Endothelial cell (in vitro differentiated cells): ENCODE measurements around the gene TTC33. TPM values are rescaled to one million over a fixed set of nuclear protein-coding genes. Genes with fewer than 3 reads are reported as not detected.

Experiments used
- DNase-seq: peaks from one replicate; pipeline ENCODE4 v3.0.0; 2021; ENCODE audit warnings: low spot score
- H3K27ac Mint-ChIP-seq: one replicate; pipeline ENCODE4 v1.8.0; 2021; ENCODE audit warnings: mixed read lengths, inconsistent platforms; ENCODE audit not compliant: unreplicated experiment
- H3K27me3 Mint-ChIP-seq: one replicate; pipeline ENCODE4 v1.8.0; 2021; ENCODE audit warnings: mild to moderate bottlenecking, moderate library complexity, mixed read lengths, inconsistent platforms; ENCODE audit not compliant: unreplicated experiment
- H3K36me3 Mint-ChIP-seq: one replicate; pipeline ENCODE4 v1.8.0; 2021; ENCODE audit warnings: mild to moderate bottlenecking, low read depth, mixed read lengths, inconsistent platforms; ENCODE audit not compliant: unreplicated experiment
- H3K4me1 Mint-ChIP-seq: one replicate; pipeline ENCODE4 v1.8.0; 2021; ENCODE audit warnings: mild to moderate bottlenecking, mixed read lengths, inconsistent platforms; ENCODE audit not compliant: unreplicated experiment
- H3K4me3 Mint-ChIP-seq: one replicate; pipeline ENCODE4 v1.8.0; 2021; ENCODE audit warnings: mild to moderate bottlenecking, mixed read lengths, inconsistent platforms; ENCODE audit not compliant: unreplicated experiment
- H3K9me3 Mint-ChIP-seq: one replicate; pipeline ENCODE4 v1.8.0; 2021; ENCODE audit warnings: mixed read lengths, inconsistent platforms; ENCODE audit not compliant: unreplicated experiment
- total RNA-seq: library from RNA; stranded (reverse); fragmentation: NEBNext Ultra II Directional; extraction: Animal tissue kit (Norgen Biotek cat#: 25700); gene quantifications from one replicate; pipeline ENCODE4 v1.2.1, GENCODE V29; 2021; ENCODE audit not compliant: unreplicated experiment
- TF ChIP-seq, protein P1 (sequence below): fragments of 200-600 bp; sonication (generic); IDR thresholded peaks from one replicate; pipeline ENCODE4 v1.5.0; 2021; ENCODE audit warnings: antibody characterized with exemption; ENCODE audit not compliant: unreplicated experiment

TTC33 gene
- total RNA-seq, 1 donor from 2014 or later = 8.6 TPM

DNA sequence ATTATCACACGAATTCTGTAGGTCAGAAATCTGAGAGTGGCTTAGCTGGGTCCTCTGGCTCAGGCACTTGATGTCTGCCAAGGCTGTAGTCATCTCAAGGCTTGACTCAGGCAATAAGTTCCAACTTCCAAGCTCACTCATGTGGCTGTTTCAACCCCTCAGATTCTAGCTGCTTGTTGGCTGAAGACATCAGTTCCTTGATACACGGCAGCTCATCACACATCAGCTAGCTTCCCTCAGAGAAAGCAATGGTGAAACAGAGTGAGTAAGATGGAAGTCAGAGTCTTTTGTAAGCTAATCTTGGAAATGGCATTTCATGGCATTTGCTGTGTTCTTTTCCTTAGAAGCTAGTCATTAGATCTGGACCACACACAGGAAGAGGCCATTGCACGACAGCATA, 280.2 kb downstream of the TTC33 start:
- Mint-ChIP-seq H3K4me1 (no peaks in the 10 kb centered on the region), H3K27me3 (no peaks in the 10 kb centered on the region), H3K27ac (no peak overlapping the region), H3K9me3 (no peaks in the 10 kb centered on the region), H3K36me3 (no peaks in the 10 kb centered on the region), H3K4me3 (no peak overlapping the region)
- TF ChIP-seq, protein P1, sequence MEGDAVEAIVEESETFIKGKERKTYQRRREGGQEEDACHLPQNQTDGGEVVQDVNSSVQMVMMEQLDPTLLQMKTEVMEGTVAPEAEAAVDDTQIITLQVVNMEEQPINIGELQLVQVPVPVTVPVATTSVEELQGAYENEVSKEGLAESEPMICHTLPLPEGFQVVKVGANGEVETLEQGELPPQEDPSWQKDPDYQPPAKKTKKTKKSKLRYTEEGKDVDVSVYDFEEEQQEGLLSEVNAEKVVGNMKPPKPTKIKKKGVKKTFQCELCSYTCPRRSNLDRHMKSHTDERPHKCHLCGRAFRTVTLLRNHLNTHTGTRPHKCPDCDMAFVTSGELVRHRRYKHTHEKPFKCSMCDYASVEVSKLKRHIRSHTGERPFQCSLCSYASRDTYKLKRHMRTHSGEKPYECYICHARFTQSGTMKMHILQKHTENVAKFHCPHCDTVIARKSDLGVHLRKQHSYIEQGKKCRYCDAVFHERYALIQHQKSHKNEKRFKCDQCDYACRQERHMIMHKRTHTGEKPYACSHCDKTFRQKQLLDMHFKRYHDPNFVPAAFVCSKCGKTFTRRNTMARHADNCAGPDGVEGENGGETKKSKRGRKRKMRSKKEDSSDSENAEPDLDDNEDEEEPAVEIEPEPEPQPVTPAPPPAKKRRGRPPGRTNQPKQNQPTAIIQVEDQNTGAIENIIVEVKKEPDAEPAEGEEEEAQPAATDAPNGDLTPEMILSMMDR = no peak
- no peak for DNase-seq

- H3K9me3 Mint-ChIP-seq = no peaks in the 10 kb centered on the region
- H3K4me3 Mint-ChIP-seq = no peak overlapping the region
- TF ChIP-seq, protein P1 = no peak
- no peak for DNase-seq
- no peaks in the 10 kb centered on the region for H3K36me3 Mint-ChIP-seq
- H3K4me1 Mint-ChIP-seq = no peaks in the 10 kb centered on the region
- no peak overlapping the region for H3K27ac Mint-ChIP-seq
- H3K27me3 Mint-ChIP-seq = peaks cover under 1% of the 10 kb centered on the region
These were observed 281.5 kb downstream of the TTC33 start for GRCh38 chr5:40474250-40474649.

- H3K4me1 Mint-ChIP-seq = no peaks in the 10 kb centered on the region
- H3K4me3 Mint-ChIP-seq = no peak overlapping the region
- H3K27me3 Mint-ChIP-seq = peaks cover 2% of the 10 kb centered on the region
- no peak overlapping the region for H3K27ac Mint-ChIP-seq
- no peak for DNase-seq
- TF ChIP-seq, protein P1 = no peak
- no peaks in the 10 kb centered on the region for H3K9me3 Mint-ChIP-seq
- no peaks in the 10 kb centered on the region for H3K36me3 Mint-ChIP-seq
These were observed 290.3 kb downstream of the TTC33 start for GRCh38 chr5:40465416-40465815.

DNA sequence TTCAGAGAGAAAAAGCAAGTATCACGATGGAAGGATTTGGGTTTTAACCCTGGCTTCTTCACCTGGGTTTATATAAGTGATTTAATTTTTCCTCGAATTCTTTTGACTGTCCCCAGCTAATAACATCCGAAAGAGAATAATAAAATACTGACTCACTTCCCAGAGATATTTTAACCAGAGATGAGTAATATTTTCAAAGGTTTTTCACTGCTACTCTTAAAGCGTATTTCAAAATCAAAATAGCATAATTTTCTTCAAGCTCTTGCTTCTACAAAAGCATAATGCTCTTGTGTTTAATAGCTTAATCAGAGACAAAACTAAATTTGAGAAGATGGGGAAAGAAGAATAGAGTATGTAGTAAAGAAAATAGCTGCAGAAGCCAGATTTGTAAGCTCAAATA, 291.2 kb downstream of the TTC33 start:
- no peak overlapping the region for H3K27ac Mint-ChIP-seq
- H3K9me3 Mint-ChIP-seq = no peaks in the 10 kb centered on the region
- peaks cover 2% of the 10 kb centered on the region for H3K27me3 Mint-ChIP-seq
- H3K36me3 Mint-ChIP-seq = no peaks in the 10 kb centered on the region
- no peaks in the 10 kb centered on the region for H3K4me1 Mint-ChIP-seq
- DNase-seq = no peak
- no peak overlapping the region for H3K4me3 Mint-ChIP-seq
- TF ChIP-seq, protein P1 = no peak

Other genes with a start within 250 kb of the TTC33 start
- gene PTGER4, start 76.0 kb downstream of the TTC33 start, total RNA-seq = 0.26 TPM
- 95.4 TPM for gene PRKAA1, start 42.4 kb upstream of the TTC33 start, total RNA-seq
- 1,272 TPM for gene RPL37, start 79.3 kb upstream of the TTC33 start, total RNA-seq
- gene CARD6, start 85.4 kb upstream of the TTC33 start, total RNA-seq = 3.7 TPM
- 1.5 TPM for gene C7, start 153.5 kb upstream of the TTC33 start, total RNA-seq